ENCODE measurements around the gene MED13L.

DNA sequence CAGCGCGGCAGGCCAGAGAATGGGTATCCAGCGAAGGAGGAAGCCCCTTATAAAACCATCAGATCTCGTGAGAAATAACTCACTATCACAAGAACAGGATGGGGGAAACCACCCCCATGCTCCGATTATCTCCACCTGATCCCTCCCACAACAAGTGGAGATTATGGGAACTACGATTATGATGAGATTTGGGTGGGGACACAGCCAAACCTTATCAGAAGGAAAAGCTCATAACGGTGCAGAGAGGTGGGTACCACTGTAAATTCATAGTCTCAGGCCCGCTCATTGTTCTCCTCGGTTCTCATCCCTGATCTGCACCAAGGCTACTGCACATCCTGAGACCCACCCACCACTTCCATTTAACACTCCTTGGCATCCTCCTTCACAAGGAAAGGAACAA is 326.5 kb downstream of the MED13L start:
- TF ChIP-seq, protein P1, sequence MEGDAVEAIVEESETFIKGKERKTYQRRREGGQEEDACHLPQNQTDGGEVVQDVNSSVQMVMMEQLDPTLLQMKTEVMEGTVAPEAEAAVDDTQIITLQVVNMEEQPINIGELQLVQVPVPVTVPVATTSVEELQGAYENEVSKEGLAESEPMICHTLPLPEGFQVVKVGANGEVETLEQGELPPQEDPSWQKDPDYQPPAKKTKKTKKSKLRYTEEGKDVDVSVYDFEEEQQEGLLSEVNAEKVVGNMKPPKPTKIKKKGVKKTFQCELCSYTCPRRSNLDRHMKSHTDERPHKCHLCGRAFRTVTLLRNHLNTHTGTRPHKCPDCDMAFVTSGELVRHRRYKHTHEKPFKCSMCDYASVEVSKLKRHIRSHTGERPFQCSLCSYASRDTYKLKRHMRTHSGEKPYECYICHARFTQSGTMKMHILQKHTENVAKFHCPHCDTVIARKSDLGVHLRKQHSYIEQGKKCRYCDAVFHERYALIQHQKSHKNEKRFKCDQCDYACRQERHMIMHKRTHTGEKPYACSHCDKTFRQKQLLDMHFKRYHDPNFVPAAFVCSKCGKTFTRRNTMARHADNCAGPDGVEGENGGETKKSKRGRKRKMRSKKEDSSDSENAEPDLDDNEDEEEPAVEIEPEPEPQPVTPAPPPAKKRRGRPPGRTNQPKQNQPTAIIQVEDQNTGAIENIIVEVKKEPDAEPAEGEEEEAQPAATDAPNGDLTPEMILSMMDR (IDR thresholded peaks at IDR 0.05) = no peak
- no peak for TF ChIP-seq POLR2A (IDR thresholded peaks at IDR 0.05)

Measured in thyroid gland (tissue), 4 donors.